ENCODE data around the gene UQCC5. TPM values are rescaled to one million over a fixed set of nuclear protein-coding genes. Genes with fewer than 3 reads are reported as not detected.

Gene UQCC5
- polyA plus RNA-seq, 1 of the 3 experiments (the other 2 are of a cell fraction): 124 TPM

DNA sequence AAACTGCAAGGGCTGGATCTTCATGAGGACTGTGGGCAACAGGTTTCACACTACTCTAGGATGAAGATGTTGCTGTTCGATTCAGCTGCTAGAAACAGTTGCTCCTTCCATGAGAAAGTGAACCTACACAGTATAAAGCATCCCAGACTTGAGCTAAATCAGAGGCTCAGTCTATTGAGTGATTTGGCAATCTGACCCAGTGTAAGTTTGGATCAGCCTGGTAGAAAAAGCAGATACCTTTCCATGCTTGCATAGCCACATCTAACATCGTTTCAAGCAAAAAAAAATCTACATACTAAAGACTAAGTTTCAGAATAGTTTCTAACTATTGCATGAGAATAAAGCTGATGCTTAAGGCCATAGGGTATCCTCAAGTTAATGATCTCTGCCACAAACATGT is 4.6 kb downstream of the UQCC5 start:
- Histone ChIP-seq H3K79me2 (ENCODE audit: insufficient read depth) (peaks cover 79% of the 10 kb centered on the region), H2AFZ (ENCODE audit: low read depth) (no peak overlapping the region), H3K9ac (no peak overlapping the region), H3F3A (replicated peaks; ENCODE audit: insufficient read depth) (peaks cover 44% of the 10 kb centered on the region), H4K20me1 (ENCODE audit: insufficient read depth) (peaks cover 30% of the 10 kb centered on the region), H3K4me2 (no peak overlapping the region), H3K27me3 (ENCODE audit: insufficient read depth) (no peaks in the 10 kb centered on the region), H3K9me3 (no peaks in the 10 kb centered on the region), H3K9me2 (no peaks in the 10 kb centered on the region), H3K4me3 (ENCODE audit: low read depth in 2 of 2, low read length in 1 of 2) (no peak overlapping the region), H3K36me3 (replicated peaks in 1 of 2; ENCODE audit: control insufficient read depth in 1 of 2, insufficient read depth in 2 of 2, low read length in 1 of 2) (peaks cover 23 to 35% of the 10 kb centered on the region in 2 experiments), H3K4me1 (ENCODE audit: control insufficient read depth in 1 of 2, insufficient read depth in 2 of 2, low read depth in 1 of 2, low read length in 1 of 2) (peaks cover 5 to 26% of the 10 kb centered on the region in 2 experiments), H3K27ac (ENCODE audit: low read depth in 2 of 2, low read length in 1 of 2) (no peak overlapping the region; a peak in 1 of 4 replicates)
- ChIA-PET CTCF (interaction anchor here (1.0 to 1.4 kb wide), 3 partner anchors 13 to 113 kb away, joined by 3 to 4 read pairs (median 3); no protein-coding TSS in a partner anchor), POLR2A (no interaction called here)
- 84% methylated on average over 2 of the region's 2 CpGs for WGBS (ENCODE audit: low lambda C conversion rate)
- no peak for DNase-seq
- TF ChIP-seq YY1 (IDR thresholded peaks at IDR 0.05; ENCODE audit: low read depth) (no peak), EZH2phosphoT487 (IDR thresholded peaks at IDR 0.05; ENCODE audit: borderline replicate concordance, low read depth) (no peak), CTCF (IDR thresholded peaks at IDR 0.05) (no peak), EP300 (IDR thresholded peaks at IDR 0.05; ENCODE audit: borderline replicate concordance in 1 of 2, low read depth in 1 of 2, low read length in 1 of 2) (no peak), FOXJ3 (CRISPR knock-in tag; IDR thresholded peaks at IDR 0.05) (no peak), USF1 (IDR thresholded peaks at IDR 0.05; ENCODE audit: borderline replicate concordance, low read depth) (no peak), NFIC (IDR thresholded peaks at IDR 0.05; ENCODE audit: borderline replicate concordance) (no peak), RCOR1 (IDR thresholded peaks at IDR 0.05; ENCODE audit: low read length) (no peak), NRF1 (IDR thresholded peaks at IDR 0.05; ENCODE audit: low read depth, low read length) (no peak), RFX5 (IDR thresholded peaks at IDR 0.05; ENCODE audit: low read length) (no peak), TAF1 (IDR thresholded peaks at IDR 0.05; ENCODE audit: borderline replicate concordance, low read depth, low read length) (no peak), FOXM1 (IDR thresholded peaks at IDR 0.05; ENCODE audit: low read depth) (no peak), TEAD4 (IDR thresholded peaks at IDR 0.05; ENCODE audit: borderline replicate concordance, insufficient read depth) (no peak), MEF2A (IDR thresholded peaks at IDR 0.05; ENCODE audit: borderline replicate concordance, low read depth) (no peak), POLR2AphosphoS5 (IDR thresholded peaks at IDR 0.05; ENCODE audit: low read depth, low read length) (no peak), SMC3 (IDR thresholded peaks at IDR 0.05; ENCODE audit: low read depth, low read length) (no peak)
- TF ChIP-seq, protein P1, sequence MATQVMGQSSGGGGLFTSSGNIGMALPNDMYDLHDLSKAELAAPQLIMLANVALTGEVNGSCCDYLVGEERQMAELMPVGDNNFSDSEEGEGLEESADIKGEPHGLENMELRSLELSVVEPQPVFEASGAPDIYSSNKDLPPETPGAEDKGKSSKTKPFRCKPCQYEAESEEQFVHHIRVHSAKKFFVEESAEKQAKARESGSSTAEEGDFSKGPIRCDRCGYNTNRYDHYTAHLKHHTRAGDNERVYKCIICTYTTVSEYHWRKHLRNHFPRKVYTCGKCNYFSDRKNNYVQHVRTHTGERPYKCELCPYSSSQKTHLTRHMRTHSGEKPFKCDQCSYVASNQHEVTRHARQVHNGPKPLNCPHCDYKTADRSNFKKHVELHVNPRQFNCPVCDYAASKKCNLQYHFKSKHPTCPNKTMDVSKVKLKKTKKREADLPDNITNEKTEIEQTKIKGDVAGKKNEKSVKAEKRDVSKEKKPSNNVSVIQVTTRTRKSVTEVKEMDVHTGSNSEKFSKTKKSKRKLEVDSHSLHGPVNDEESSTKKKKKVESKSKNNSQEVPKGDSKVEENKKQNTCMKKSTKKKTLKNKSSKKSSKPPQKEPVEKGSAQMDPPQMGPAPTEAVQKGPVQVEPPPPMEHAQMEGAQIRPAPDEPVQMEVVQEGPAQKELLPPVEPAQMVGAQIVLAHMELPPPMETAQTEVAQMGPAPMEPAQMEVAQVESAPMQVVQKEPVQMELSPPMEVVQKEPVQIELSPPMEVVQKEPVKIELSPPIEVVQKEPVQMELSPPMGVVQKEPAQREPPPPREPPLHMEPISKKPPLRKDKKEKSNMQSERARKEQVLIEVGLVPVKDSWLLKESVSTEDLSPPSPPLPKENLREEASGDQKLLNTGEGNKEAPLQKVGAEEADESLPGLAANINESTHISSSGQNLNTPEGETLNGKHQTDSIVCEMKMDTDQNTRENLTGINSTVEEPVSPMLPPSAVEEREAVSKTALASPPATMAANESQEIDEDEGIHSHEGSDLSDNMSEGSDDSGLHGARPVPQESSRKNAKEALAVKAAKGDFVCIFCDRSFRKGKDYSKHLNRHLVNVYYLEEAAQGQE (IDR thresholded peaks at IDR 0.05; ENCODE audit: low read depth, low read length): no peak
- TF ChIP-seq, protein P2, sequence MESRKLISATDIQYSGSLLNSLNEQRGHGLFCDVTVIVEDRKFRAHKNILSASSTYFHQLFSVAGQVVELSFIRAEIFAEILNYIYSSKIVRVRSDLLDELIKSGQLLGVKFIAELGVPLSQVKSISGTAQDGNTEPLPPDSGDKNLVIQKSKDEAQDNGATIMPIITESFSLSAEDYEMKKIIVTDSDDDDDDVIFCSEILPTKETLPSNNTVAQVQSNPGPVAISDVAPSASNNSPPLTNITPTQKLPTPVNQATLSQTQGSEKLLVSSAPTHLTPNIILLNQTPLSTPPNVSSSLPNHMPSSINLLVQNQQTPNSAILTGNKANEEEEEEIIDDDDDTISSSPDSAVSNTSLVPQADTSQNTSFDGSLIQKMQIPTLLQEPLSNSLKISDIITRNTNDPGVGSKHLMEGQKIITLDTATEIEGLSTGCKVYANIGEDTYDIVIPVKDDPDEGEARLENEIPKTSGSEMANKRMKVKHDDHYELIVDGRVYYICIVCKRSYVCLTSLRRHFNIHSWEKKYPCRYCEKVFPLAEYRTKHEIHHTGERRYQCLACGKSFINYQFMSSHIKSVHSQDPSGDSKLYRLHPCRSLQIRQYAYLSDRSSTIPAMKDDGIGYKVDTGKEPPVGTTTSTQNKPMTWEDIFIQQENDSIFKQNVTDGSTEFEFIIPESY (IDR thresholded peaks at IDR 0.05; ENCODE audit: borderline replicate concordance, low read depth): no peak

All from SK-N-SH (cell line).